Heart left ventricle (tissue), 16 donors: ENCODE measurements around the gene RNF145. TPM values are rescaled to one million over a fixed set of nuclear protein-coding genes. Genes with fewer than 3 reads are reported as not detected.

Source experiments
- ATAC-seq, 4 donors: fragments of 200-7000 bp; cut with Tn5 transposase; one replicate each; pipeline ENCODE4 v1.9.1; 2020 to 2022; ENCODE audit warnings: moderate library complexity in 4 of 4, mild to moderate bottlenecking in 3 of 4, moderate number of reproducible peaks in 1 of 4
- DNase-seq, 5 donors: peaks; one replicate each; pipeline ENCODE4 v3.0.0-alpha.2; 2020
- H3K27ac ChIP-seq, 12 donors: fragments of 200-600 bp; sonication (generic) in 4 of 12; one replicate each; pipeline versions ENCODE4 v1.5.0 to v1.8.0; 2016 to 2022; ENCODE audit warnings: mild to moderate bottlenecking in 2 of 12
- H3K27me3 ChIP-seq, 9 donors: fragments of 200-600 bp; sonication (generic) in 2 of 9; one replicate each; pipeline versions ENCODE4 v1.5.1 to v1.8.0; 2016 to 2022; ENCODE audit warnings: mild to moderate bottlenecking in 3 of 9
- H3K36me3 ChIP-seq, 9 donors: fragments of 200-600 bp; sonication (generic) in 2 of 9; one replicate each; pipeline versions ENCODE4 v1.5.0 to v1.8.0; 2018 to 2022; ENCODE audit warnings: mild to moderate bottlenecking in 2 of 9
- H3K4me1 ChIP-seq, 12 donors: fragments of 200-600 bp; sonication (generic) in 4 of 12; one replicate each; pipeline versions ENCODE4 v1.5.0 to v1.8.0; 2016 to 2022; ENCODE audit warnings: mild to moderate bottlenecking in 3 of 12
- H3K4me3 ChIP-seq, 12 donors: fragments of 200-600 bp; sonication (generic) in 4 of 12; one replicate each; pipeline versions ENCODE4 v1.5.0 to v1.8.0; 2017 to 2022; ENCODE audit warnings: mild to moderate bottlenecking in 9 of 12, moderate library complexity in 4 of 12
- H3K9me3 ChIP-seq, 12 donors: fragments of 200-600 bp; sonication (generic) in 4 of 12; one replicate each; pipeline versions ENCODE4 v1.5.0 to v1.8.0; 2016 to 2022; ENCODE audit warnings: mild to moderate bottlenecking in 1 of 12
- CTCF ChIP-seq, 12 donors: fragments of 200-600 bp; sonication (generic) in 4 of 12; IDR thresholded peaks; one replicate each; pipeline versions ENCODE4 v1.5.0 to v1.8.0; 2018 to 2022; ENCODE audit warnings: antibody characterized with exemption in 12 of 12, mild to moderate bottlenecking in 5 of 12
- POLR2A ChIP-seq, 2 donors: fragments of 450-650 bp; IDR thresholded peaks; one replicate each; pipeline ENCODE4 v1.6.1; 2017; ENCODE audit warnings: antibody characterized with exemption in 2 of 2, mild to moderate bottlenecking in 2 of 2, moderate library complexity in 2 of 2
- WGBS, 4 donors: extraction: QIAGEN DNeasy Blood & Tissue Kit in 2 of 4; methylation state at CpG; one replicate each; pipeline versions ENCODE4 v1.1.5 to v1.1.7; 2013 to 2018; 5-methylcytosine and 5-hydroxymethylcytosine counted together
- intact Hi-C, 10 donors: fragments of 100-400 bp; cut with DNase I; formaldehyde crosslinking; loops; one replicate each; pipeline versions ENCODE4 v1.11.1 to v1.14.2; 2022
- polyA plus RNA-seq, 2 donors: library from polyadenylated mRNA; stranded (reverse); fragments of 200-250 nt; gene quantifications; one replicate each; pipeline ENCODE4 v1.2.3, GENCODE V29; 2013
- total RNA-seq, 9 donors: library from RNA; depleted of rRNA in 2 of 9; stranded (reverse); fragments of >200 nt in 2 of 9; fragmentation: NEBNext Ultra II Directional in 3 of 9; extraction: Animal tissue kit (Norgen Biotek cat#: 25700) in 3 of 9; gene quantifications; one replicate each; pipeline versions ENCODE4 v1.1.0 to v1.2.4, GENCODE V29; 2016 to 2023
- donor health status: ischemic (EF 13 %, LVEDD 7.1; RV severe dilation, severe dysfunction).
- donor health status: healthy with polysubstance abuse.
- donor health status: DM: no; HTN: yes; CAD: no.
- donor health status: DM: no; HTN: no; CAD: no.
- donor health status: ischemic (EF 25% LVEDD 6.9; RV normal size, moderate dysfunction).
- donor health status: ischemic (EF 25% LVEDD 5.7; RV mildly dilated, moderate dysfunction).
- donor health status: healthy.
- donor health status: DM: yes; HTN: yes; CAD: no.
- donor health status: ischemic (EF 35%, LVEDD 5.7; RV mildly dilated, moderate dysfunction).
- donor health status: nonischemic (EF 11% LVEDD 7.7; RV severe dilation, severe dysfunction).
- donor health status: DM: yes; HTN: yes; CAD: no.
- donor health status: PGD.
- donor health status: ischemic (EF 29% LVEDD 5.4; RV normal size, mild dysfunction).
- donor health status: nonischemic (EF 23%, LVEDD 6.1; RV moderate dilation, normal function).

The RNF145 gene
- total and polyA plus RNA-seq, 11 donors, result 6.2 to 69.0 (median 25.2) TPM

GRCh38 chr5:159113405-159113804 lies 95.9 kb downstream of the RNF145 start:
- Histone ChIP-seq H3K27me3 (peaks cover 0 to 6% (median 0%) of the 10 kb centered on the region in 9 donors), H3K4me3 (no peak overlapping the region), H3K9me3 (no peaks in the 10 kb centered on the region), H3K36me3 (no peaks in the 10 kb centered on the region), H3K4me1 (peaks cover 0 to 7% (median 0%) of the 10 kb centered on the region in 12 donors), H3K27ac (no peak overlapping the region)
- intact Hi-C loops, result loop anchor here in 1 of 10 donors (5.0 kb wide), 1 partner anchor 1041 kb away; no protein-coding TSS in a partner anchor
- TF ChIP-seq POLR2A (IDR thresholded peaks at IDR 0.05), result no peak
- no peak for TF ChIP-seq CTCF (IDR thresholded peaks at IDR 0.05)
- DNase-seq, result no peak
- ATAC-seq, result no peak

GRCh38 chr5:159112436-159112835 lies 96.9 kb downstream of the RNF145 start:
- no peak for DNase-seq
- ATAC-seq, result no peak
- TF ChIP-seq POLR2A (IDR thresholded peaks at IDR 0.05), result no peak
- no peak for TF ChIP-seq CTCF (IDR thresholded peaks at IDR 0.05)
- Histone ChIP-seq H3K9me3 (no peaks in the 10 kb centered on the region), H3K4me3 (no peak overlapping the region), H3K27ac (no peak overlapping the region), H3K36me3 (no peaks in the 10 kb centered on the region), H3K4me1 (peaks cover 0 to 3% (median 0%) of the 10 kb centered on the region in 12 donors), H3K27me3 (peaks cover 0 to 15% (median 0%) of the 10 kb centered on the region in 9 donors)
- 94 to 100% (median 98%) methylated on average over 2 of the region's 2 CpGs for WGBS, 4 donors
- intact Hi-C loops, result loop anchor here in 1 of 10 donors (5.0 kb wide), 1 partner anchor 1040 kb away; no protein-coding TSS in a partner anchor

Other genes with a start within 250 kb of the RNF145 start
- 10 to 100 TPM in 7 of 9 donors, 1 to 10 TPM in 2; 6.5 to 24.9 (median 11.8) TPM for gene EBF1, start 109.6 kb downstream of the RNF145 start, total RNA-seq
- gene EBF1, start 109.6 kb downstream of the RNF145 start, polyA plus RNA-seq, result 1 to 10 TPM; 4.0 to 4.8 TPM
- gene UBLCP1, start 53.7 kb upstream of the RNF145 start, total RNA-seq, result 10 to 100 TPM; 11.9 to 20.4 (median 14.4) TPM
- 10 to 100 TPM; 13.7 to 16.7 TPM for gene UBLCP1, start 53.7 kb upstream of the RNF145 start, polyA plus RNA-seq
- not detected for gene IL12B, start 120.9 kb upstream of the RNF145 start, total RNA-seq
- not detected for gene IL12B, start 120.9 kb upstream of the RNF145 start, polyA plus RNA-seq